ENCODE data around the gene PLBD2. TPM values are rescaled to one million over a fixed set of nuclear protein-coding genes. Genes with fewer than 3 reads are reported as not detected.

PLBD2 gene
- total and polyA plus RNA-seq, 9 of the 15 experiments (the other 6 are each of a cell fraction or from before 2014, with no cell fraction given), result 2.4 to 37.4 (median 6.0) TPM

DNA sequence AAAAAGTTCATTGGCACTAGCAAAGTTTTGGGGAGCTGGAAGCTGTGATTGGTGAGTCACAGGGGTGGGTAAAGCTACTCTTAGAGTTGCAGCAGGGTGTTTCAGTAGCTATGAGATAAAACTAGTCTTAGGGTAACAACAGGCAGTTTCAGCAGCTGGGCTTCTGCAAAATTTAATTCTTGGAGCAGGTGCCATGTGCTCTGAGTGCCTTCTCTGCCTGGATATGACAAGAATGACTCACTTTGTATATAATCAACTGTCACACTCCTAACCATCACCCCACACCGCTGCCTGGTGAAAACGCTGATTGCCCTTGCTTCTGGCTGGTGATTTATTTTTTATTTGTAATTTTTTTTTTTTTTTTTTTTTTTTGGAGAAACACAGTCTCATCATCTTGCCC, 10.5 kb upstream of the PLBD2 start (continued):
- no peak for TF ChIP-seq ZNF407 (IDR thresholded peaks at IDR 0.05; ENCODE audit: low read depth)
- no peak for TF ChIP-seq ZSCAN29 (IDR thresholded peaks at IDR 0.05)

All from K562 (cell line).